Gastrocnemius medialis (tissue), 4 donors: ENCODE results near the gene AGO3.

Experiments used
- POLR2A ChIP-seq, 2 donors: fragments of 450-650 bp; IDR thresholded peaks; one replicate each; pipeline ENCODE4 v1.6.1; 2017; ENCODE audit warnings: antibody characterized with exemption in 2 of 2, mild to moderate bottlenecking in 2 of 2, moderate library complexity in 2 of 2
- TF ChIP-seq, protein P1 (sequence below), 5 experiments: fragments of 450-650 bp in 3 of 5; fragments of 200-600 bp in 2 of 5; sonication (generic) in 2 of 5; IDR thresholded peaks in 4 of 5; conservative IDR thresholded peaks in 1 of 5; 1 replicate in 4 of 5; 2 replicates in 1 of 5; pipeline ENCODE4 v1.5.1; 2016 to 2019; ENCODE audit warnings: antibody characterized with exemption in 5 of 5, mild to moderate bottlenecking in 3 of 5, moderate library complexity in 3 of 5

DNA sequence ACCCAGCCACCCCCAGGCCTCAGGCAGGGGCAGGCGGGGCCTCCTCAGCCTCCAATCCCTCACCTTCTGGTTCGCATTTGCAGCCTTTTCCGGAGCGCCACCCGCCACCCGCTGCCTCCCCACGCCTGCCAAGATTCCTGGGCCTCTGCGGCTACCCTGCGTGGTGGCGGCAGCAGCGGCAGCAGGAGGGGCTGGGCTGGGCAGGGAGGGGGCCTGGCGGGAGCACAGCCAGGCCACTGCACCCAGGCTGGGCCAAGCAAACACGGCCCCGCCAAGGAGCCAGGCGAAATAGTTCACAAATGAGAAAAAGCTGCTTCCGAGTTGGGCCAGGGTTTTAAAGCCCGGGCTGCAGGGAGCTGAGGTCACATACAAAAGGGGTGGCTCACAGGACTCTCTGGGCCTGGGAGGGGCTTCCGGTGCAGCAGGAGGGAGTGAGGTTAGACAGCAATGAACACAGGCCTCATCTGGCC is 184.3 kb downstream of the AGO3 start:
- TF ChIP-seq, protein P1, sequence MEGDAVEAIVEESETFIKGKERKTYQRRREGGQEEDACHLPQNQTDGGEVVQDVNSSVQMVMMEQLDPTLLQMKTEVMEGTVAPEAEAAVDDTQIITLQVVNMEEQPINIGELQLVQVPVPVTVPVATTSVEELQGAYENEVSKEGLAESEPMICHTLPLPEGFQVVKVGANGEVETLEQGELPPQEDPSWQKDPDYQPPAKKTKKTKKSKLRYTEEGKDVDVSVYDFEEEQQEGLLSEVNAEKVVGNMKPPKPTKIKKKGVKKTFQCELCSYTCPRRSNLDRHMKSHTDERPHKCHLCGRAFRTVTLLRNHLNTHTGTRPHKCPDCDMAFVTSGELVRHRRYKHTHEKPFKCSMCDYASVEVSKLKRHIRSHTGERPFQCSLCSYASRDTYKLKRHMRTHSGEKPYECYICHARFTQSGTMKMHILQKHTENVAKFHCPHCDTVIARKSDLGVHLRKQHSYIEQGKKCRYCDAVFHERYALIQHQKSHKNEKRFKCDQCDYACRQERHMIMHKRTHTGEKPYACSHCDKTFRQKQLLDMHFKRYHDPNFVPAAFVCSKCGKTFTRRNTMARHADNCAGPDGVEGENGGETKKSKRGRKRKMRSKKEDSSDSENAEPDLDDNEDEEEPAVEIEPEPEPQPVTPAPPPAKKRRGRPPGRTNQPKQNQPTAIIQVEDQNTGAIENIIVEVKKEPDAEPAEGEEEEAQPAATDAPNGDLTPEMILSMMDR (IDR thresholded peaks at IDR 0.05 in 4 of 5, conservative IDR thresholded peaks at IDR 0.05 in 1 of 5), result no peak
- no peak for TF ChIP-seq POLR2A (IDR thresholded peaks at IDR 0.05)
